Endodermal cell (in vitro differentiated cells): ENCODE data around the gene ZNF516. TPM values are rescaled to one million over a fixed set of nuclear protein-coding genes. Genes with fewer than 3 reads are reported as not detected.
A peak's percentile ranks its signal among the peaks of the same experiment; 100 is the strongest.

Source experiments
- DNase-seq: peaks from one replicate; pipeline ENCODE4 v3.0.0-alpha.2; 2017
- H3K27ac ChIP-seq: 2 replicates; pipeline ENCODE4 v1.5.1; 2013; ENCODE audit warnings: mild to moderate bottlenecking, low read depth, low read length, moderate library complexity
- H3K27me3 ChIP-seq: 2 replicates; pipeline ENCODE4 v1.6.1; 2013; ENCODE audit warnings: mild to moderate bottlenecking, low read length, moderate library complexity; ENCODE audit not compliant: insufficient read depth, control insufficient read depth, poor library complexity, severe bottlenecking
- H3K36me3 ChIP-seq: 2 replicates; pipeline ENCODE4 v1.7.0; 2013; ENCODE audit warnings: mild to moderate bottlenecking, low read length, moderate library complexity; ENCODE audit not compliant: control insufficient read depth, insufficient read depth
- H3K4me1 ChIP-seq: one replicate; pipeline ENCODE4 v1.7.0; 2013; ENCODE audit warnings: low read length; ENCODE audit not compliant: control insufficient read depth, insufficient read depth
- H3K4me3 ChIP-seq: 2 replicates; pipeline ENCODE4 v1.5.1; 2013; ENCODE audit warnings: mild to moderate bottlenecking, low read length, moderate library complexity
- H3K9ac ChIP-seq: 2 replicates; pipeline ENCODE4 v1.6.1; 2013; ENCODE audit warnings: mild to moderate bottlenecking, low read length, moderate library complexity; ENCODE audit not compliant: poor library complexity, severe bottlenecking; ENCODE audit errors: extremely low read depth
- H3K9me3 ChIP-seq: 2 replicates; pipeline ENCODE4 v1.6.1; 2013; ENCODE audit warnings: mild to moderate bottlenecking, low read length, moderate library complexity; ENCODE audit not compliant: control insufficient read depth
- H3K27ac Mint-ChIP-seq: 2 replicates; pipeline ENCODE4 v1.8.0; 2020; ENCODE audit warnings: mixed read lengths
- H3K27me3 Mint-ChIP-seq: 2 replicates; pipeline ENCODE4 v1.8.0; 2021; ENCODE audit warnings: mild to moderate bottlenecking, mixed read lengths; ENCODE audit not compliant: insufficient read depth
- H3K36me3 Mint-ChIP-seq: 2 replicates; pipeline ENCODE4 v1.8.0; 2020; ENCODE audit warnings: low read depth, mixed read lengths
- H3K4me1 Mint-ChIP-seq: 2 replicates; pipeline ENCODE4 v1.8.0; 2020; ENCODE audit warnings: mixed read lengths
- H3K4me3 Mint-ChIP-seq: 2 replicates; pipeline ENCODE4 v1.8.0; 2020; ENCODE audit warnings: mild to moderate bottlenecking, moderate library complexity, mixed read lengths
- H3K9me3 Mint-ChIP-seq: 2 replicates; pipeline ENCODE4 v1.8.0; 2020; ENCODE audit warnings: mild to moderate bottlenecking, mixed read lengths
- CTCF ChIP-seq: fragments of 200-600 bp; sonication (generic); conservative IDR thresholded peaks from 2 replicates; pipeline ENCODE4 v1.5.0; 2021; ENCODE audit warnings: antibody characterized with exemption, mild to moderate bottlenecking
- WGBS, 2 experiments: methylation state at CpG; one replicate each; pipeline versions ENCODE4 v1.1.5 to v1.1.7; 2013; ENCODE audit warnings: missing lambda C conversion rate in 2 of 2, mixed read lengths in 1 of 2; ENCODE audit not compliant: insufficient coverage in 1 of 2, insufficient read length in 1 of 2; 5-methylcytosine and 5-hydroxymethylcytosine counted together
- total RNA-seq, 2 donors: library from RNA; stranded (reverse); fragmentation: NEBNext Ultra II Directional in 1 of 2; extraction: Animal tissue kit (Norgen Biotek cat#: 25700) in 1 of 2; gene quantifications; 2 replicates in 1 of 2; 3 replicates in 1 of 2; pipeline ENCODE4 v1.2.1, GENCODE V29; 2021

ZNF516 gene
- total RNA-seq, 2 donors from 2014 or later: 60.2 to 77.9 TPM

- no peaks in the 10 kb centered on the region for H3K36me3 ChIP-seq
- no peak overlapping the region for H3K4me3 ChIP-seq
- Mint-ChIP-seq H3K27me3 (no peaks in the 10 kb centered on the region), H3K4me3 (no peak overlapping the region), H3K9me3 (peaks cover 11% of the 10 kb centered on the region), H3K36me3 (peaks cover 19% of the 10 kb centered on the region), H3K27ac (peak overlapping the region; percentile 17), H3K4me1 (peaks cover 5% of the 10 kb centered on the region)
- H3K9me3 ChIP-seq: peaks cover 8% of the 10 kb centered on the region
- no peaks in the 10 kb centered on the region for H3K4me1 ChIP-seq
- no peak for TF ChIP-seq CTCF
- WGBS, 2 experiments: 93 to 97% methylated on average over 4 to 7 of the region's 7 CpGs
- DNase-seq: no peak
- H3K9ac ChIP-seq: no peak overlapping the region
- H3K27ac ChIP-seq: no peak overlapping the region
- H3K27me3 ChIP-seq: no peaks in the 10 kb centered on the region
Observed at GRCh38 chr18:76386071-76386470, 109.0 kb downstream of the ZNF516 start.

GRCh38 chr18:76385681-76385975, 109.4 kb downstream of the ZNF516 start:
- 93 to 97% methylated on average over 5 to 8 of the region's 10 CpGs for WGBS, 2 experiments
- Mint-ChIP-seq H3K27me3 (no peaks in the 10 kb centered on the region), H3K27ac (no peak overlapping the region)

GRCh38 chr18:76384861-76385680, 110.0 kb downstream of the ZNF516 start:
- H3K27me3 ChIP-seq: no peaks in the 10 kb centered on the region
- H3K36me3 Mint-ChIP-seq: peaks cover 26% of the 10 kb centered on the region
- H3K27ac ChIP-seq: no peak overlapping the region
- peaks cover 1% of the 10 kb centered on the region for H3K4me1 Mint-ChIP-seq
- DNase-seq: peak; percentile 39
- H3K9me3 ChIP-seq: peaks cover 8% of the 10 kb centered on the region
- no peak overlapping the region for H3K27ac Mint-ChIP-seq
- peaks cover 11% of the 10 kb centered on the region for H3K9me3 Mint-ChIP-seq
- no peaks in the 10 kb centered on the region for H3K27me3 Mint-ChIP-seq
- 92 to 98% methylated on average over 23 to 33 of the region's 35 CpGs for WGBS, 2 experiments
- H3K9ac ChIP-seq: no peak overlapping the region
- no peak overlapping the region for H3K4me3 Mint-ChIP-seq
- no peak overlapping the region for H3K4me3 ChIP-seq
- no peaks in the 10 kb centered on the region for H3K36me3 ChIP-seq
- no peak for TF ChIP-seq CTCF
- no peaks in the 10 kb centered on the region for H3K4me1 ChIP-seq

More at GRCh38 chr18:76385681-76385975, 109.4 kb downstream of the ZNF516 start:
- peaks cover 2% of the 10 kb centered on the region for H3K4me1 Mint-ChIP-seq
- H3K9me3 Mint-ChIP-seq: peaks cover 11% of the 10 kb centered on the region
- H3K4me3 Mint-ChIP-seq: no peak overlapping the region
- Histone ChIP-seq H3K36me3 (no peaks in the 10 kb centered on the region), H3K4me3 (no peak overlapping the region), H3K4me1 (no peaks in the 10 kb centered on the region), H3K9ac (no peak overlapping the region), H3K27ac (no peak overlapping the region), H3K27me3 (no peaks in the 10 kb centered on the region), H3K9me3 (peaks cover 8% of the 10 kb centered on the region)
- TF ChIP-seq CTCF: no peak
- DNase-seq: no peak
- H3K36me3 Mint-ChIP-seq: peaks cover 20% of the 10 kb centered on the region
